ENCODE data around the gene PPARG. TPM values are rescaled to one million over a fixed set of nuclear protein-coding genes. Genes with fewer than 3 reads are reported as not detected.

The PPARG gene
- total RNA-seq, 1 donor from 2014 or later, result 23.6 TPM

GRCh38 chr3:12328837-12329462 is 40.1 kb downstream of the PPARG start:
- no peak for ATAC-seq (ENCODE audit: poor library complexity)
- DNase-seq, result no peak
- intact Hi-C loops (cut with DNase I), result no loop called here

GRCh38 chr3:12334786-12335185 is 45.9 kb downstream of the PPARG start:
- no peak for DNase-seq
- intact Hi-C loops (cut with DNase I), result no loop called here
- no peak for ATAC-seq (ENCODE audit: poor library complexity)

DNA sequence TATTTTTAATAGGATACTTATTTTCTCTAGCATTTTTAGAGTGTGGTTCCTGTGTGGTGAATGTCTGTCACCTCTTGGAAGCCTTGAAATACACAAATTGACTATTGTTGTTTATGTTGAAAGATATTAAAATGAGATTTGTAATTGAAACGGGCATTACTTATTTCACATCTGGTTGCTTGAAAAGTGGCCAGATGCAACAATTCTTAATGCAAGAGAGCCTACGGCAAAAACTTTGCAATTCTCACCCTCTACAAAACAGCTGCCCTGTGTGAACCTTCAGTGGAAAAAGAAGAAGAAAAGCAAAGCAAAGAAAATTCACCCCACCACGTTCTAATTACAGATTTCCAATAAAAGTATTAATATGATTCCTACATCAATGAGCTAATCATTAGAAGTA is 46.6 kb downstream of the PPARG start:
- ATAC-seq (ENCODE audit: poor library complexity) (no peak), DNase-seq (no peak)
- intact Hi-C loops (cut with DNase I), result no loop called here

GRCh38 chr3:12336099-12336498 is 47.2 kb downstream of the PPARG start:
- no peak for ATAC-seq (ENCODE audit: poor library complexity)
- no peak for DNase-seq
- intact Hi-C loops (cut with DNase I), result no loop called here

DNA sequence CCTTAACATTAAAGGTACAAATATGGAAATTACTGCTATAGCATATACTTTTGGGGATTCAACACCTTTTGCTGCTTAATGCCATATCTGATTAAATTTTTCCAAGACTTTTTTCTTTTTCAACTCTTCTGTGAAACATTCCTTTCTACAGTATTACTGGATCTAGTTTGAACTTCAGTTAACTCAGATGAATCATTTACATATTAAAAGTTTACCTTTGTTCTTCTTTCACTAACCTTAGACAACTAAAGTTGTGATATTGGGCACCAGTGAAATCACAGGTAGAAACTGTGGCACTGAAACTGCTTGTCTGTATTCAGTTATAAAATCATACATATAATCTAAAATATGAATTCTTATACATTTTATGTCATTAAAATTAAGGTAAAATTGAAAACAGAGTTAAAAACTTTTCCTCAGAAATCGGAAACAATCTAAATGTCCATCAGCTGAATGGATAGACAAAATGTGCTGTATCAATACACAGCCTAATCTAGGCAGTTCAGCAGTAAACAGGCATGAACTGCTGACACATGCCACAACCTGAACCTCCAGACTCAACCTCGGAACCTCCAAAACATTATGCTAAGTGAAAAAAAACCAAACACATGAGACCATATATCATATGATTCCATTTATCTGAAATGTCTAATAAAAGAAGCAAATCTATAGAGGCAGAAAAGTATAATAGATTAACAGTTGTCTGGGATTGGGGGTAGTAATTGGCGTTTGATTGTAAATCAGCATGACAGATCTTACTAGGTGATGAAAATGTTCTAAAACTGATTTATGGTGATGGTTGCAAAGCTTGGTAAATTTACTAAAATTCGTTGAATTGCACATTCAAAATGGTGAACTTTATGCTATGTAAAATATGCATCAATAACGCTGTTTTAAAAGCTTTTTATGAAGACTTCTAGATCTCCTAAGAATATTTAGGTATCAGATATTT is 50.0 kb downstream of the PPARG start:
- no peak for ATAC-seq (ENCODE audit: poor library complexity)
- no peak for DNase-seq
- intact Hi-C loops (cut with DNase I), result no loop called here

GRCh38 chr3:12339701-12340480 is 51.0 kb downstream of the PPARG start:
- DNase-seq (no peak), ATAC-seq (ENCODE audit: poor library complexity) (no peak)
- intact Hi-C loops (cut with DNase I), result no loop called here

- ATAC-seq (ENCODE audit: poor library complexity) (no peak), DNase-seq (no peak)
- intact Hi-C loops (cut with DNase I), result no loop called here
Observed at GRCh38 chr3:12340506-12340905, 51.6 kb downstream of the PPARG start.

DNA sequence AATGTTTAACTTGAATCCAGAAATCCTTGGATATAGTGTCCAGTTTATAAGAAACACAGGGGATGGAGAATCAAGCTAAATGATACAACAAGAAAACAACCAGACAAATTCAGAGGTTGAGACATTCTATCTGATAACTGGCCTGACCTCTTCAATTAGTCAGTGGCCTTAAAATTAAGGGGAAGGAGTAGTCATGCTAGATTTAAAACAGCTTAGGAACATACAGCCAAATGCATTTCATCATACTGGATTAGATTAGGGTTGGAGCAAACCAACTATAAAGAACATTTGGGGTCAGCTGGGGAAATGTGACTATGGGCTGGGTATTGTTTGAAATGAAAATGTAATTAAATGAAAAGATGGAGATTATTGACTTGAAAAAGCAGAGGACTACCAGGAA is 53.3 kb downstream of the PPARG start:
- ATAC-seq (ENCODE audit: poor library complexity), result no peak
- no peak for DNase-seq
- intact Hi-C loops (cut with DNase I), result no loop called here

DNA sequence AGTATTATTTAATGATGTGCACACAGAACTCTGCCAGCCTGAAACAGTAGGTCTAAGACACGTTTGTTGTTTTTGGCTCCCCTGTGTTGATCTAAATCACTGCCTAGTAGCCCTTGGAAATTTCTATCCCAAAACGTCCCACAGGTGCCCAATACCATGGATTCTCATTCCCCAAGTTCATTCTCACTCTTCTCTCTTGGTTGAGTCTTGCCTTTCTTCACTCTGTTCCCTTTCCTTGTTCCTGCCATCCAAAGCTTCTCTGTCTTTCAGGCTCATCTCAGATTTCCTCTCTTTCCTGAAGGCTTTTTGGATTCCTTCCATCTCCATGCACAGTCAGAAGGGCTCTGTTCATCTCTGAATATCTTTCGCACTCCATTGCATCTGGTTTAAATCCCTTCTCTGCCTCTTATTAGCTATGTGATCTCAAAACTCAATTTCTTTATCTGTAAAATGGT is 54.2 kb downstream of the PPARG start:
- no peak for ATAC-seq (ENCODE audit: poor library complexity)
- DNase-seq, result no peak
- intact Hi-C loops (cut with DNase I), result no loop called here

- intact Hi-C loops (cut with DNase I), result no loop called here
Observed at GRCh38 chr3:12345141-12345561, 56.3 kb downstream of the PPARG start.

DNA sequence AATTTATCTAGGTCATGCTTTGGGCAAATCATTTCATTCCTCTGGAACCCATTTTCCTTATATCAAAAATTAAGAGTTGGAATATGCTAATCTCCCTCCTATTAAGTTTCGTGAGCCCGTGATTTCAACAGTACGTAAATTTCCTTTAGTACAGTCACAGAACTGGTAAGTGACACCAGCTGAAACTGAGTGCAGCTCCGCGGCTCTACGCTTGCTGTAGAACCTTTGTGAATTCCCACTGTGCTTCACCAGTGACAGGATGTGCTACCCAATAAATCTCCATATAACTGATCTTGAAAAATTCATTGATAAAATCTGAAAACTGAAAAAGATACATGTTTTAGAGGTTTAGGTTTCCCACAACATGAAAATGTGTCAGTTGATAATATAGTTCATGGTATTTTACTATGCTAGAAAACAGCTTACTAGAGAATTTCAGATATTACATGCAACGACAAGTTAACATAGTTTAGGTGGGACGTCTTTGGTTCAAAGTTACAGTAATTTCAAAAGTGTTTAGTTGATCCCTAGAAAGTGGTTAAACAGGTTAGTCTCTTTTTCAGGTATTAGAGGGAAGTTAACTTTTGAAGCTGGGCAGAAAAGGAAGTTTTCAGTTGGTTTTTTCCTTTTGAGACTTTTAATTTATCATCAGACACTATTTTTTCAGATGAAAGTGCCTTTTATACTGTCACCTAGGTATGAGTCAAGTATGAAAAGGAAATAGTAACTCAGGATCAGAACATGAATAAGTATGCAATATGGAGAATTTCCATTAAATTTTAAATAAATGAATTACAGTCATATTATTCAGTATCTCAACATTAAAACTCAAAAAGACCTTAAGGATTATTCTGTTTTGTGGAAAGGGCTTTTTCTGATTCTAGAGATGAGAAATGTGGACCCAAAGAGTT is 57.0 kb downstream of the PPARG start:
- no peak for ATAC-seq (ENCODE audit: poor library complexity)
- intact Hi-C loops (cut with DNase I), result no loop called here

More at GRCh38 chr3:12345141-12345561, 56.3 kb downstream of the PPARG start:
- no peak for DNase-seq
- no peak for ATAC-seq (ENCODE audit: poor library complexity)

DNA sequence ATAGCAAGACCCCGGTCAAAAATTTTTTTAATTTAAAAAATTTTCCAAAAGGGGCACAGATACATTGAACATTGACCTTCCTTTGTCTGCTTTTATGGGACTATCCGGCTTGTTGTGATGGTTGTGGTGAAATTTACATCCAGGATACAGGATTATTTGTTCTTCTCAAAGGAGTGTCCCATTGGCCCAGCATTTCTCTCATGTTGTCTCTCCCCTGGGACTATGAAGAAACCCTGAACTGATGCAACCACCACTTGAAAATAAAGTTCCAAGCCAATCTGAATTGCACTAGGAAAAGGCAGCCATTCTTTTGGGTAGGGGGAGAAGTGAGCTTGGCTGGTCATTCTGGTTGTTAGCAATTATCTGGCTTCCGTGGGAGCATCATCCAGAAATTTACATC is 58.4 kb downstream of the PPARG start:
- ATAC-seq (ENCODE audit: poor library complexity), result no peak

More for the DNA sequence above, 57.0 kb downstream of the PPARG start:
- no peak for DNase-seq

DNA sequence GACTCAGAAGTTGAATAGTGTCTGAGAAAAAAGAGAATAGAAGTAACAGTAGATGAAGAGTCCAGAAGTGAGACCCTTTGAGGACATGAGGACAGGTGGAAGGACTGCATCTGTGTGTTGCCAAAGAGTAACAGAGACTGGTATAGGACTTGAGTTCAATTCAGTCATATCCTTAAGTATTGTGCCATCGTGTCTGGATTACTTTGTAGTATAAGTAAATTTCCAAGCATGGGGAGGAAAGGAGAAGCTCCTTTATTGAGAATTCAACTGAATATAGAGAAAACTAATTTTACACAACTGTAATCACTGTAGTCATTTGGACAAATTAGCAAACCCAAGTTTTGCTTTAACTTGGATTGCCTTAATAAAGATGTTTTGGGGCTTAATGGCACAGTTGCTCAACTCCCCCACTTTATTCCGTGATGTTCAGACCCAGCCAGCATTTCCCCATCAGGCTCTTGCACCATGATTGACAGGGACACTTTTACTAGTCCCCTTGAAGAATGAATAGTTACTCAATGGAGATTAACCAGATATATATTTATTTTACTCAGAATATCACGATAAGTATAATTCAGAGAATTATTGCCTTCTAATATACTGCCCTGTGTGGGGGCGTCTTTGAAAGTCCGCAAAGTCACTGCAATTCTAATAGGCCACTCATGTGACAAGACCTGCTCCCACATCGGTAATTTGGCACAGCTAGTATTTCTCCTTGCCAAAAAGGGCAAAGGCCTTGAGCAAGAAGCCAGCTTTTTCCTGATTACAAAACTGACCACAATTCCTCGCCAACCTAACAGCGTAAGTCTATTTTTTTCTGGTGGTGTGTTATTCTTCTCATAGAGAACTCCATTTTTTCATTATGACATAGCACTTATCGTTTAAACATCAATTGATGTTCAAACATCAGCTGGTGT is 61.3 kb downstream of the PPARG start:
- ATAC-seq (ENCODE audit: poor library complexity) (peak; percentile 61), DNase-seq (no peak)
- intact Hi-C loops (cut with DNase I), result loop anchor here (10.0 kb wide), 1 partner anchor 125 kb away; no protein-coding TSS in a partner anchor

More for the DNA sequence above, 58.4 kb downstream of the PPARG start:
- no peak for DNase-seq
- intact Hi-C loops (cut with DNase I), result no loop called here

DNA sequence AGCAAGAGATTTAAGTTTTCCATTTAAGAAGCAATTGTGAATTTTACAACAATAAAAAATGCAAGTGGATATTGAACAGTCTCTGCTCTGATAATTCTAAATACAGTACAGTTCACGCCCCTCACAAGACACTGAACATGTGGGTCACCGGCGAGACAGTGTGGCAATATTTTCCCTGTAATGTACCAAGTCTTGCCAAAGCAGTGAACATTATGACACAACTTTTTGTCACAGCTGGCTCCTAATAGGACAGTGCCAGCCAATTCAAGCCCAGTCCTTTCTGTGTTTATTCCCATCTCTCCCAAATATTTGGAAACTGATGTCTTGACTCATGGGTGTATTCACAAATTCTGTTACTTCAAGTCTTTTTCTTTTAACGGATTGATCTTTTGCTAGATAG is 62.3 kb downstream of the PPARG start:
- ATAC-seq (ENCODE audit: poor library complexity), result peak; percentile 78
- DNase-seq, result no peak
- intact Hi-C loops (cut with DNase I), result loop anchor here (10.0 kb wide), 1 partner anchor 124 kb away; no protein-coding TSS in a partner anchor

- DNase-seq (no peak), ATAC-seq (ENCODE audit: poor library complexity) (no peak)
- intact Hi-C loops (cut with DNase I), result loop anchor here (10.0 kb wide), 1 partner anchor 123 kb away; no protein-coding TSS in a partner anchor
Observed at GRCh38 chr3:12352253-12352652, 63.4 kb downstream of the PPARG start.

DNA sequence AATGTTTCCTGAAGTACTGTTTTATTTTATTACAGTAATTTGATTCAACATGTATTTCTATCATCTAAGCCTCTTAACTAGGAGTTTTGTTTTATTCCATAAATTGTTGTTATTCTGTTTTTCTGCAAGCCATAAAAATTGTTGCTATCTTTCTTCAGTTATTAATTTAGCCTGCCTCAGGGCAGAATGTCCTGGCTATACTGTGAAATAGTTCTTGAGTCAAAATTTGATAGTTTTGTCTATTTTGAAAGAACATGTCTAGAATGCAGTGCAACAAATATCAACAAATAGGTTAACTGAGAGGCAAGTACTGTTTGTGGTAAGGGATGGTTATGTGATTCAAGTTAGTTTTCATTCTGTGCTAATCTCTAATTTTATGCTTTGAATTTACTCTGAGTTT is 63.9 kb downstream of the PPARG start:
- DNase-seq (no peak), ATAC-seq (ENCODE audit: poor library complexity) (no peak)
- intact Hi-C loops (cut with DNase I), result loop anchor here (10.0 kb wide), 1 partner anchor 122 kb away; no protein-coding TSS in a partner anchor
